ENCODE results near the gene PLPPR4. TPM values are rescaled to one million over a fixed set of nuclear protein-coding genes. Genes with fewer than 3 reads are reported as not detected.

Gene PLPPR4
- total RNA-seq, 1 donor from 2014 or later = 168 TPM

GRCh38 chr1:99332561-99332960 is 68.3 kb downstream of the PLPPR4 start:
- DNase-seq (ENCODE audit: low spot score in 2 of 2) = no peak
- no peak for FAIRE-seq

DNA sequence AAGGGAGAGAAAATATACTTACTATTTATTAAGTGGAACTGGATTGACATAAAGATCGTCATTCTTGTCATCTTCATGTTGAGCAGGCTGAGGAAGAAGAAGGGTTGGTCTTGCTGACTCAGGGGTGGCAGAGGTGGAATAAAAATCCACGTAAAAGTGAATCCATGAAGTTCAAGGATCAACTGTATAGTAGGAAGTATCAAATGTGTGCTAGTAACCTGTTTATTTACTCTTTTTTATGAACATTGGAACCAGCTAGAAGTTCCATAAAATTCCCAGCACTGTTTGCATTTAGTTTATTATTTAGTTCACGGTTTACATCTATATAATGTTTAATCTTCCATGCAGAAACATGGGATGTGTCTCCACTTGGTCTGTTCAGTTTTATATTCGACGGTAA is 70.7 kb downstream of the PLPPR4 start:
- FAIRE-seq (no peak), DNase-seq (ENCODE audit: low spot score in 2 of 2) (no peak)

DNA sequence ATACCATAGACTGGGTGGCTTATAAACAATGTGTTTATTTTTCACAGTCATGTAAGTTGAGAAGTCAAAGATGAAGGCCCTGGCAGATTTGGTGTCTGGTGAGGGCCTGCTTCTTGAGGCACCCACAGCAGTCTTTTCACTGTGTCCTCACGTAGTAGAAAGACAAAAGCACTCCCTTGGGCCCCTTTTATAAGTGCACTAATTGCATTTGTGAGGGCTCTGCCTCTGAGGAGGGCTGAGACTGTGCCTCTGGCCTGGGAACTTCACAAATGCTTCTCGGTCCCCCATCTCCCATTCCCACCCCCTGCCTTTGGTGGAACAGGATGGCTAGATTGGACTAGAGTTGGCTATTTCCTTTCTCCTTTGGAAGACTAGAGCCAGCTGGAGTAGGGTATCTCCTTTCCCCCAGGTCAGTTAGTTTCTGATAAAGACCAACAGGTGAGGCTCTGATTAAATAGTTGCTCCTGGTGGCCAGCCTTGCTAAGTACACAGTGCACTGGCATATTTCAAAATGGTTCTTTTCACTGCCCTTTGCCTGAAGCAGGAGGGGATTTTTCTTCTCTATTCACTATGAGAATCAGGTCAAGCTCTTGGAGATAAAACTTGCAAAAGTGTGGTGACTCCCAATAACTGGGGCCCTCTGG is 82.9 kb downstream of the PLPPR4 start:
- DNase-seq (ENCODE audit: low spot score in 2 of 2) = no peak

GRCh38 chr1:99348397-99349132 is 84.3 kb downstream of the PLPPR4 start:
- FAIRE-seq (no peak), DNase-seq (ENCODE audit: low spot score in 2 of 2) (no peak)

More for the DNA sequence above, 82.9 kb downstream of the PLPPR4 start:
- no peak for FAIRE-seq

DNA sequence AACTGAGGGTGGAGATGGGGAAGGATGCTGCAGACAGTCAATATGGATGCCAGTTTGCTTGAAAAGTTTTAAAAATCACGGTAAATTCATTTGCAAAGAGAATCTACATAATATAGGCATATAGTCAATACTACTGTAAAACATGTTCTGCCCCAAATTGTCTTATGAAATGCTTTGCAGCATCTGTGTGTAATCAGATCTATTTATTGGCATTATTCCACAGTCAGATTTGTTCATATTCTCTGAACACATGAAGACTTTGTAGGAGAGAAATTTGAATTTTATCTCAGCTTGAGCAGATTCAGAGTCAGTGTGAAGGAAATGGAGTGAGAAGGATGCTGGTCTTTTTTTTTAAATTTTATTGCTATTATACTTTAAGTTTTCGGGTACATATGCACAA is 88.5 kb downstream of the PLPPR4 start:
- no peak for DNase-seq (ENCODE audit: low spot score in 2 of 2)
- FAIRE-seq = no peak

DNA sequence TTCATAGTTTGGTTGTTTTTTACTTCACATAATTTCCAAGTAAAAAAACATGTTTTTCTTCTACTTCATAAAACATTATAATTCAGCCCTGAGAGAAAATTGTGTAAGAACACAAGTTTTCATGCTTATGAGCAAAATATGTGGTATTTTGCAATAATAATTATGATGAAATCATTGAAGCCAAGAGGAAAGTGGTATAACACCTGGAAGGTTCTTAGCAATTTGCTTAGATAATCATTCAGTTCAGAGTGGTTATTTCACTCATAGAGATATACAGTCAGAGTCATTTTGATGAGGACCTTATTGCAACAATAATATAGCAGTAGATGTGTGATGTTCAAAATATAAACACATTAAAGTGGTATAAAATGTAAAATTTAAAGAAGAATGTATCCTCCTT is 94.5 kb downstream of the PLPPR4 start:
- FAIRE-seq = no peak
- DNase-seq (ENCODE audit: low spot score in 2 of 2) = no peak

Measured in frontal cortex (tissue), 4 donors.